ENCODE measurements around the gene TRPM3.

The TRPM3 gene

DNA sequence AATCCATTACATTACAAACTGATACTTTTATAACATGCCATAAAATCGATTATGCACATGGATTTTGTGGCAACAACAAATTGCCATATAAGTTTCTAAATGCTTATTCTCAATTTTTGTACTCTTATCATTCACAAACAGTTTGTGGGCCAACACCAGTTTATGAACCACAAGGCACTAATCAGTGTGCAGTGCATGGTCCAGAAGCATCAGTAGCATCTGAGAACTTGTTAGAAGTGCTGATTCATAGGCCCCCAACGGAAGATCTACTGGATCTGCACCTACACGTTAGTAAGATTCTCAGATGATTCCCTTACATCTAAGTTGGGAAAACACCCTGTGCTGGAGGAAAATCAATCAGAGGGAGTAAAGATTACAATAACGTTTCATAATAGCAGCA, 242.8 kb downstream of the TRPM3 start:
- no peak for TF ChIP-seq CTCF (IDR thresholded peaks at IDR 0.05; ENCODE audit: low read depth, low read length)
- H3K4me3 ChIP-seq (ENCODE audit: low read depth, low read length) = no peak overlapping the region

DNA sequence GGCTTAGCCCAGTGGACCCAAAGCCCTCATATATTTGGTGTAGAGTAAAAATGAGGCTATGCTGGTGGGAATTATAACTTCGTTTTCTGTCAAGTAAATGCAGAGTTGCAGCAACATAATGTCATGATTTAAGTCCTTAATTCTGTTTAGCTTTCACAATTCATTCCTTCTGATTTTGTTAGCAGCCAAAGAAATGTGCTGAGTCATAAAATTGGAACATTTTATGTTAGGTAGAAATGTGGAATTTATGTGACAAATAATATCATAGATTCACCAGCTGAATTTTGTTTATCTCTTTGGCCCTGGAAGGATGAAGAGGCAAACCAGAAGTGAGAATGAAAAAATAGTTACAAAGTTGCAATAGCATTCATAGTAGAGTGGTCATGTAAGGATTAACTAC, 247.0 kb downstream of the TRPM3 start:
- TF ChIP-seq CTCF (IDR thresholded peaks at IDR 0.05; ENCODE audit: low read depth, low read length) = no peak
- H3K4me3 ChIP-seq (ENCODE audit: low read depth, low read length) = no peak overlapping the region

DNA sequence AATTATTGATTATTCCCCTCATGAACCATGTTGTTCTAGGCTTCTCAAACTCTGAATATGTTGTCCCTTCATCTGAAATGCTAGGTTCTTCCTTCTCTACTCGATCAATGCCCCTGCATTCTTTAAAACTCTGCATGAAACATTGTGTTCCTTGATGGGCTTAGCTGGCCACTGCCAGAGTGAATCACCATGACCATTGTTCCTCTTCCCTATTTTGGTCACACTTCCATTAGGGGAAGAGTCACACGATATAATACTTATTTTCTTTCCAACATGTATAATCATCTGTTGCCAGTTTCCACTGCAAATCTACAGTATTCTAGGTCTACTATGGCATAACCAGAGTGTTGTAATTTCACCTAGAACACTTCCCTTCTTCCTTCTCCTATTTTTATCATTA, 247.9 kb downstream of the TRPM3 start:
- TF ChIP-seq CTCF (IDR thresholded peaks at IDR 0.05; ENCODE audit: low read depth, low read length) = no peak
- H3K4me3 ChIP-seq (ENCODE audit: low read depth, low read length) = no peak overlapping the region

DNA sequence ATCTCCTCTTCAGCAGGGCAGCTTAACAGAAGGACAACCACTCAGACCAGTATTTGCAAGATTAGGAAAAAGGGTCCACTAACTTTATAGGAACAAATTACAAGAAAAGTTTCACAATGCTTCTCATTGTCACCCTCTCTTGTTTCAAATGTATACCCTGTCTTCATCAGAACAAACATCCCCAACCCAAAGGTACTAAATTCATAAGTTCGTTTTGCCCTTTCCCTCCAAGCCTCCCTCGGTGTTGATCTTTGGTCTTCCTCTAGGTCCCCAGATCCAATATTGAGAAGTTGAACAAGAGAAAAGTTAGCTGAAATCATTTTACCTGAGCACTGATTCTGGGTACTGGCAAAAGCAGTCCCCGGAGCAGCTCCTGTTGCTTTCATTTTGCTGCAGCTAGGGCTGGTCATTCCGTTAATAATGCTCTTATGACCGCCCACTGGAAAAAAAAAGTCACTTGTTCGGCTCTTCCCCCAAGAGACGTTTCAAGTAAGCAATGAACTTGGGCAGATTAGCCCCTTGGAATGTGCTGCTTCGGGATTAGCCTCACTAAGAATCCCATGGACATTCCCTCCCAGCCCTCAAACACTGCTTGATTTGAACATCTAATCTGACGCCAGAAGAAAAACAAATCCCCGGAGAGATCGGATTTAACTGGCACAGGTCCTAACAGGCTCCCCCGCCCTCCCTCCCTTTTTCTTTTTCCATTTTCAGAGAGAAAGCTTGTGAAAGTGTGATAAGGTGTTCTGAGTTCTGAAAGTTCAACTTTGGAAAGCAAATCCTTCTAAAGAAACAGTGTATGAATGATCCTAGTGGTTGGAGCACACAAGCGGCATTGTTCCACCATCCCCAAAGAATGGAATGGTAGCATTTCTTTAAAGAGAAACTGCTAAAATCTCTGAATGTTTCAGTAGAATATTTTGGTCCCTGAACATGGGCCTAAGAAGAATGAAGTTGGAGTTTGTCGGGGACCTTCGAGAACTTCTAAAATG, 252.5 kb downstream of the TRPM3 start:
- H3K4me3 ChIP-seq (ENCODE audit: low read depth, low read length) = no peak overlapping the region

DNA sequence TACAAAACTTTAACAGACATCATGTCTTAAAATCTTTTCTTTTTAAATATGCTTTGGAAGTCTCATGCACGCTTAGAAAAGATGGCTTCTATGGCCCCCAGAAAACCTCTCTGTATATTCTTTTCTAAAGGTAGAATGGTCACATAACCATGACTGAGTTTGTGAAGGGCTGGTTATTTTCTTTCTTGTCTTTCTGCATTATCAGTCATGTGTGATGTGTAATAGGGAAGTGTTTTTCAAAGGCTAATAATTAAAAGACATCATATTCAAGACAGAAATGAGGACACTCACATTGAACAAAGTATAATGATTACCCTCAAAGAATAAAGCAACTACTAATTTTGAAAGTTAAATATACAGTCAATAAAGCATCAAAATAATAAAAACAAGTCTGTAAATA, 253.4 kb downstream of the TRPM3 start:
- no peak overlapping the region for H3K4me3 ChIP-seq (ENCODE audit: low read depth, low read length)
- TF ChIP-seq CTCF (IDR thresholded peaks at IDR 0.05; ENCODE audit: low read depth, low read length) = no peak

More for the DNA sequence above, 252.5 kb downstream of the TRPM3 start:
- TF ChIP-seq CTCF (IDR thresholded peaks at IDR 0.05; ENCODE audit: low read depth, low read length) = no peak

- no peak for TF ChIP-seq CTCF (IDR thresholded peaks at IDR 0.05; ENCODE audit: low read depth, low read length)
These were observed 255.9 kb downstream of the TRPM3 start for GRCh38 chr9:70865471-70865870.

DNA sequence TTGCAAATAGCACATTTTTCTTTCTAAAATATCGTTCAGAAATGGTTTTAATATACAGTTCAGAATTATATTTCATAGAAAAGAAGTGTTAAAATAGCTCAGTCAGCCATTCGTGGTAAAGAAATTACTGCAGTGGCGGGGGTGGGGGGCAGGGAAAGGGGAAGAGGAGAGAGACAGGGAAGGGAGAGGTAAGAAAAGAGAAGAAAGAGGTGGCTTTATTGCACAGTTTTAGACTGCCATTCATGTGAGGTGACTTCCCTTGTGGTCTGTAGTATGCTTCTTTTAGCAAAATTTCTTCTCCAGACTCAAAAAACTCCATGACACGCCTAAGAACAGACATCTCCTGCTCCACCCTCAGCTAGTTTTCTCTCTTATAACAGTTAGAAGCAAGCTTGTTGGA, 259.6 kb downstream of the TRPM3 start:
- no peak for TF ChIP-seq CTCF (IDR thresholded peaks at IDR 0.05; ENCODE audit: low read depth, low read length)
- H3K4me3 ChIP-seq (ENCODE audit: low read depth, low read length) = no peak overlapping the region

More at GRCh38 chr9:70865471-70865870, 255.9 kb downstream of the TRPM3 start:
- no peak overlapping the region for H3K4me3 ChIP-seq (ENCODE audit: low read depth, low read length)

Data from WI38 (cell line).